Panc1 (cell line): ENCODE data around the gene DTD1. TPM values are rescaled to one million over a fixed set of nuclear protein-coding genes. Genes with fewer than 3 reads are reported as not detected.

Experiments
- ATAC-seq: fragments of 200-7000 bp; cut with Tn5 transposase; 2 replicates; pipeline ENCODE4 v1.9.1; 2020; ENCODE audit warnings: mild to moderate bottlenecking, moderate library complexity
- BruUV-seq: library from RNA; stranded (reverse); fragments of 400-500 nt; replicated peaks from 2 replicates; lab custom pipeline; 2021; lab: Mats Ljungman, UMichigan
- CTCF ChIA-PET: fragments of 300-600 bp; sonication (Branson Sonifier 250); formaldehyde crosslinking; loops from one replicate; lab custom pipeline; 2022; ENCODE audit warnings: antibody characterized with exemption; lab: Charles Lee
- POLR2A ChIA-PET: fragments of 300-600 bp; sonication (Branson Sonifier 250); formaldehyde crosslinking; loops from one replicate; lab custom pipeline; 2022; ENCODE audit warnings: antibody characterized with exemption; lab: Charles Lee
- DNase-seq: peaks from one replicate; pipeline ENCODE4 v3.0.0-alpha.2; 2010; ENCODE audit warnings: low read depth, low spot score
- H3K27ac ChIP-seq: 2 replicates; pipeline ENCODE4 v1.5.1; 2011; ENCODE audit warnings: mild to moderate bottlenecking, low read length, inconsistent platforms
- H3K27me3 ChIP-seq: fragments of 200-500 bp; sonication (Bioruptor generic); 2 replicates; pipeline ENCODE4 v1.6.0; 2014; ENCODE audit warnings: low read length, inconsistent platforms; ENCODE audit not compliant: control insufficient read depth, insufficient read depth
- H3K36me3 ChIP-seq: fragments of 200-500 bp; sonication (Bioruptor generic); 2 replicates; pipeline ENCODE4 v1.5.1; 2014; ENCODE audit warnings: inconsistent platforms, mild to moderate bottlenecking, low read length, moderate library complexity; ENCODE audit not compliant: control insufficient read depth, insufficient read depth
- H3K4me1 ChIP-seq: 2 replicates; pipeline ENCODE4 v1.5.1; 2011; ENCODE audit warnings: inconsistent platforms, mild to moderate bottlenecking, low read length, moderate library complexity; ENCODE audit not compliant: control insufficient read depth, insufficient read depth
- H3K4me3 ChIP-seq, 2 experiments: 2 replicates each; pipeline ENCODE4 v1.5.1; 2011 to 2012; ENCODE audit warnings: low read depth in 2 of 2, low read length in 2 of 2, mild to moderate bottlenecking in 2 of 2, inconsistent platforms in 1 of 2, moderate library complexity in 1 of 2
- H3K9me3 ChIP-seq: fragments of 200-500 bp; sonication (Bioruptor generic); 2 replicates; pipeline ENCODE4 v1.5.1; 2014; ENCODE audit warnings: low read depth, mild to moderate bottlenecking, inconsistent platforms, low read length, moderate library complexity; ENCODE audit not compliant: control insufficient read depth, insufficient read depth
- CTCF ChIP-seq: fragments of 450-650 bp; IDR thresholded peaks from 2 replicates; pipeline ENCODE4 v1.5.1; 2017; ENCODE audit warnings: mild to moderate bottlenecking
- POLR2AphosphoS5 ChIP-seq: IDR thresholded peaks from 2 replicates; pipeline ENCODE4 v1.6.1; 2012; ENCODE audit warnings: mild to moderate bottlenecking, low read depth, low read length, moderate library complexity
- SIN3A ChIP-seq: IDR thresholded peaks from 2 replicates; pipeline ENCODE4 v1.6.1; 2012; ENCODE audit warnings: low read depth, mild to moderate bottlenecking, low read length, moderate library complexity, borderline replicate concordance; ENCODE audit not compliant: insufficient read depth
- TCF7L2 ChIP-seq: IDR thresholded peaks from 2 replicates; pipeline ENCODE4 v1.6.1; 2011; ENCODE audit warnings: mild to moderate bottlenecking, low read depth, low read length, inconsistent platforms
- in situ Hi-C: cut with HindIII; loops from 2 replicates; pipeline ENCODE4 v1.10.0; 2016; ENCODE audit warnings: low sequenced_read_pairs, low pct_unique_long_range_greater_than_20kb
- intact Hi-C: fragments of 100-400 bp; cut with micrococcal nuclease; formaldehyde crosslinking; loops from one replicate; pipeline ENCODE4 v1.10.0; 2022; ENCODE audit not compliant: unreplicated experiment
- total RNA-seq: library from RNA; stranded (reverse); gene quantifications from one replicate; pipeline ENCODE4 v1.2.1, GENCODE V29; 2021; ENCODE audit not compliant: unreplicated experiment
- TF ChIP-seq, protein P1 (sequence below), 2 experiments: IDR thresholded peaks; 2 replicates each; pipeline ENCODE4 v1.6.1; 2011 to 2012; ENCODE audit warnings: low read depth in 2 of 2, control low read depth in 1 of 2, low read length in 1 of 2, mild to moderate bottlenecking in 1 of 2, moderate library complexity in 1 of 2; ENCODE audit not compliant: insufficient read depth in 1 of 2

Gene DTD1
- total RNA-seq, 1 experiment from 2014 or later = 23.6 TPM

- no peak for TF ChIP-seq TCF7L2
- no peak for TF ChIP-seq CTCF
- TF ChIP-seq, protein P1, sequence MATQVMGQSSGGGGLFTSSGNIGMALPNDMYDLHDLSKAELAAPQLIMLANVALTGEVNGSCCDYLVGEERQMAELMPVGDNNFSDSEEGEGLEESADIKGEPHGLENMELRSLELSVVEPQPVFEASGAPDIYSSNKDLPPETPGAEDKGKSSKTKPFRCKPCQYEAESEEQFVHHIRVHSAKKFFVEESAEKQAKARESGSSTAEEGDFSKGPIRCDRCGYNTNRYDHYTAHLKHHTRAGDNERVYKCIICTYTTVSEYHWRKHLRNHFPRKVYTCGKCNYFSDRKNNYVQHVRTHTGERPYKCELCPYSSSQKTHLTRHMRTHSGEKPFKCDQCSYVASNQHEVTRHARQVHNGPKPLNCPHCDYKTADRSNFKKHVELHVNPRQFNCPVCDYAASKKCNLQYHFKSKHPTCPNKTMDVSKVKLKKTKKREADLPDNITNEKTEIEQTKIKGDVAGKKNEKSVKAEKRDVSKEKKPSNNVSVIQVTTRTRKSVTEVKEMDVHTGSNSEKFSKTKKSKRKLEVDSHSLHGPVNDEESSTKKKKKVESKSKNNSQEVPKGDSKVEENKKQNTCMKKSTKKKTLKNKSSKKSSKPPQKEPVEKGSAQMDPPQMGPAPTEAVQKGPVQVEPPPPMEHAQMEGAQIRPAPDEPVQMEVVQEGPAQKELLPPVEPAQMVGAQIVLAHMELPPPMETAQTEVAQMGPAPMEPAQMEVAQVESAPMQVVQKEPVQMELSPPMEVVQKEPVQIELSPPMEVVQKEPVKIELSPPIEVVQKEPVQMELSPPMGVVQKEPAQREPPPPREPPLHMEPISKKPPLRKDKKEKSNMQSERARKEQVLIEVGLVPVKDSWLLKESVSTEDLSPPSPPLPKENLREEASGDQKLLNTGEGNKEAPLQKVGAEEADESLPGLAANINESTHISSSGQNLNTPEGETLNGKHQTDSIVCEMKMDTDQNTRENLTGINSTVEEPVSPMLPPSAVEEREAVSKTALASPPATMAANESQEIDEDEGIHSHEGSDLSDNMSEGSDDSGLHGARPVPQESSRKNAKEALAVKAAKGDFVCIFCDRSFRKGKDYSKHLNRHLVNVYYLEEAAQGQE (IDR thresholded peaks at IDR 0.05; ENCODE audit: insufficient read depth in 1 of 2, low read depth in 2 of 2, low read length in 1 of 2) = no peak
- no peak for TF ChIP-seq POLR2AphosphoS5
- ChIA-PET POLR2A (no interaction called here), CTCF (no interaction called here)
- no peak for DNase-seq
- Histone ChIP-seq H3K9me3 (no peaks in the 10 kb centered on the region), H3K4me1 (no peaks in the 10 kb centered on the region), H3K36me3 (no peaks in the 10 kb centered on the region), H3K27me3 (no peaks in the 10 kb centered on the region), H3K27ac (no peak overlapping the region), H3K4me3 (no peak overlapping the region)
- in situ Hi-C loops (no loop called here), intact Hi-C loops (no loop called here)
- BruUV-seq = no TSS peak
- no peak for ATAC-seq
These were observed 144.1 kb downstream of the DTD1 start for GRCh38 chr20:18731940-18732339.

GRCh38 chr20:18734525-18735189 lies 146.8 kb downstream of the DTD1 start:
- TF ChIP-seq TCF7L2 (no peak), POLR2AphosphoS5 (no peak), SIN3A (no peak), CTCF (no peak)
- TF ChIP-seq, protein P1 (IDR thresholded peaks at IDR 0.05; ENCODE audit: insufficient read depth in 1 of 2, low read depth in 2 of 2, low read length in 1 of 2) = no peak
- H3K9me3 ChIP-seq = no peaks in the 10 kb centered on the region
- ATAC-seq (no peak), DNase-seq (no peak)
- no peaks in the 10 kb centered on the region for H3K27me3 ChIP-seq
- no peaks in the 10 kb centered on the region for H3K36me3 ChIP-seq
- in situ Hi-C loops (no loop called here), intact Hi-C loops (no loop called here)
- no peaks in the 10 kb centered on the region for H3K4me1 ChIP-seq
- ChIA-PET POLR2A (no interaction called here), CTCF (no interaction called here)
- BruUV-seq = no TSS peak
- H3K4me3 ChIP-seq = no peak overlapping the region
- H3K27ac ChIP-seq = no peak overlapping the region
